Naive thymus-derived CD4-positive, alpha-beta T cell (primary cell): Measurements from ENCODE around the gene MCM7. TPM values are rescaled to one million over a fixed set of nuclear protein-coding genes. Genes with fewer than 3 reads are reported as not detected.
"Not testable (repeated sequence)": the region's sequence is repeated elsewhere in the genome, so short reads cannot be mapped to it uniquely, and the experiment has no call there.

ENCODE experiments used
- ATAC-seq: fragments of 150-1000 bp; cut with Tn5 transposase; 2 replicates; pipeline ENCODE4 v1.10.0; 2021; ENCODE audit warnings: mild to moderate bottlenecking, moderate library complexity
- CTCF ChIA-PET: fragments of 350-600 bp; sonication (Branson Sonifier 250); formaldehyde crosslinking; loops from one replicate; lab custom pipeline; 2021; ENCODE audit warnings: antibody characterized with exemption; lab: Charles Lee
- POLR2A ChIA-PET: fragments of 350-600 bp; sonication (Branson Sonifier 250); formaldehyde crosslinking; loops from one replicate; lab custom pipeline; 2021; ENCODE audit warnings: antibody characterized with exemption, inconsistent platforms; lab: Charles Lee
- DNase-seq, 9 donors: peaks; one replicate each; pipeline versions ENCODE4 v3.0.0 to v3.0.0-alpha.2; 2020 to 2022; ENCODE audit warnings: mixed read lengths in 1 of 9
- H3K27ac ChIP-seq: one replicate; pipeline ENCODE4 v1.7.0; 2013; ENCODE audit warnings: mild to moderate bottlenecking, low read depth, low read length, moderate library complexity
- H3K27me3 ChIP-seq, 2 donors: one replicate each; pipeline ENCODE4 v1.7.0; 2013; ENCODE audit warnings: low read length in 2 of 2, mild to moderate bottlenecking in 2 of 2, moderate library complexity in 2 of 2; ENCODE audit not compliant: control insufficient read depth in 2 of 2, insufficient read depth in 2 of 2
- H3K36me3 ChIP-seq, 3 experiments: 1 replicate in 2 of 3; 2 replicates in 1 of 3; pipeline ENCODE4 v1.7.0; 2013; ENCODE audit warnings: low read length in 3 of 3, mild to moderate bottlenecking in 3 of 3, moderate library complexity in 1 of 3; ENCODE audit not compliant: insufficient read depth in 3 of 3, control insufficient read depth in 2 of 3
- H3K4me1 ChIP-seq, 2 donors: one replicate each; pipeline ENCODE4 v1.7.0; 2013; ENCODE audit warnings: low read length in 2 of 2, mild to moderate bottlenecking in 2 of 2, moderate library complexity in 1 of 2; ENCODE audit not compliant: control insufficient read depth in 2 of 2, insufficient read depth in 2 of 2
- H3K4me3 ChIP-seq: 2 replicates; pipeline ENCODE4 v1.7.0; 2013; ENCODE audit warnings: mild to moderate bottlenecking, low read length
- H3K9me3 ChIP-seq, 3 experiments: 1 replicate in 2 of 3; 2 replicates in 1 of 3; pipeline ENCODE4 v1.7.0; 2013; ENCODE audit warnings: low read length in 3 of 3; ENCODE audit not compliant: control insufficient read depth in 2 of 3
- H3K27ac Mint-ChIP-seq, 9 donors: one replicate each; pipeline ENCODE4 v1.8.0; 2020 to 2022; ENCODE audit warnings: mixed read lengths in 9 of 9, mild to moderate bottlenecking in 8 of 9, moderate library complexity in 5 of 9, inconsistent platforms in 2 of 9
- H3K27me3 Mint-ChIP-seq, 5 donors: one replicate each; pipeline ENCODE4 v1.8.0; 2021 to 2022; ENCODE audit warnings: mixed read lengths in 5 of 5, mild to moderate bottlenecking in 1 of 5
- H3K36me3 Mint-ChIP-seq, 5 donors: one replicate each; pipeline ENCODE4 v1.8.0; 2020 to 2022; ENCODE audit warnings: mixed read lengths in 5 of 5, mild to moderate bottlenecking in 3 of 5, inconsistent platforms in 1 of 5
- H3K4me1 Mint-ChIP-seq, 7 donors: one replicate each; pipeline ENCODE4 v1.8.0; 2020 to 2022; ENCODE audit warnings: mixed read lengths in 7 of 7, mild to moderate bottlenecking in 3 of 7, inconsistent platforms in 1 of 7
- H3K4me3 Mint-ChIP-seq, 10 donors: one replicate each; pipeline ENCODE4 v1.8.0; 2020 to 2022; ENCODE audit warnings: mild to moderate bottlenecking in 10 of 10, mixed read lengths in 10 of 10, moderate library complexity in 6 of 10, inconsistent platforms in 2 of 10
- H3K9me3 Mint-ChIP-seq, 11 donors: one replicate each; pipeline ENCODE4 v1.8.0; 2020 to 2022; ENCODE audit warnings: mixed read lengths in 11 of 11, mild to moderate bottlenecking in 4 of 11, inconsistent platforms in 1 of 11, moderate library complexity in 1 of 11
- intact Hi-C, 2 donors: fragments of 100-400 bp; cut with micrococcal nuclease; formaldehyde crosslinking; loops; one replicate each; pipeline ENCODE4 v1.15.1; 2023
- polyA plus RNA-seq, 2 donors: library from polyadenylated mRNA; unstranded; fragments of 300-500 nt; fragmentation: Illumina TruSeq; gene quantifications; one replicate each; pipeline ENCODE4 v1.2.3, GENCODE V29; 2021
- total RNA-seq, 6 experiments: library from RNA in 5 of 6; stranded (reverse) in 5 of 6; gene quantifications; 1 replicate in 5 of 6; 2 replicates in 1 of 6; pipeline ENCODE4 v1.2.3 and lab custom pipeline; 2021 to 2026

The MCM7 gene
- total and polyA plus RNA-seq, 7 experiments from 2014 or later: 29.5 to 263 (median 117) TPM

GRCh38 chr7:100130608-100131453, 29.6 kb upstream of the MCM7 start:
- Histone ChIP-seq H3K27ac (no peak overlapping the region), H3K4me1 (peaks cover 13 to 27% of the 10 kb centered on the region in 2 donors), H3K4me3 (peak overlapping the region; percentile 48), H3K9me3 (no peaks in the 10 kb centered on the region), H3K36me3 (peaks cover 0 to 9% (median 0%) of the 10 kb centered on the region in 3 experiments), H3K27me3 (no peaks in the 10 kb centered on the region)
- DNase-seq: peak; percentile 73 to 89 (median 81)
- Mint-ChIP-seq H3K27me3 (no peaks in the 10 kb centered on the region), H3K4me1 (peaks cover 8 to 35% (median 23%) of the 10 kb centered on the region in 7 donors), H3K27ac (no peak overlapping the region), H3K4me3 (peak overlapping the region in 6 of 10 donors; percentile 29 to 53 (median 44)), H3K9me3 (peaks cover 0 to 4% (median 0%) of the 10 kb centered on the region in 11 donors), H3K36me3 (no peaks in the 10 kb centered on the region)
- intact Hi-C loops: loop anchor here (1.0 to 5.0 kb wide), 9 partner anchors 30 to 218 kb away; partner anchors contain the start of genes AP4M1 (in 1 of the 2), AZGP1 (in 1 of the 2), GAL3ST4 (in 1 of the 2) and MCM7 (in 1 of the 2)
- ChIA-PET CTCF (interaction anchor here (0.6 to 5.6 kb wide), 19 partner anchors 10 to 283 kb away, joined by 3 to 84 read pairs (median 5); partner anchors contain the start of genes AP4M1, COPS6, GPC2 and MCM7), POLR2A (interaction anchor here (0.5 to 4.6 kb wide), 10 partner anchors 11 to 219 kb away, joined by 3 to 16 read pairs (median 3); partner anchors contain the start of genes AP4M1, CNPY4, LAMTOR4 and MCM7)
- peak; percentile 26 for ATAC-seq

- not testable (repeated sequence) for H3K27ac ChIP-seq, DNase-seq, H3K9me3 ChIP-seq, H3K36me3 Mint-ChIP-seq, H3K27ac Mint-ChIP-seq, H3K4me3 ChIP-seq, H3K27me3 Mint-ChIP-seq, H3K9me3 Mint-ChIP-seq, H3K27me3 ChIP-seq, ATAC-seq
- CTCF ChIA-PET: interaction anchor here (0.7 to 5.6 kb wide), 14 partner anchors 10 to 1158 kb away, joined by 3 to 84 read pairs (median 5); partner anchors contain the start of genes COPS6, GPC2, PVRIG and STAG3
- POLR2A ChIA-PET: interaction anchor here (0.5 to 4.6 kb wide), 10 partner anchors 10 to 219 kb away, joined by 3 to 16 read pairs (median 4); partner anchors contain the start of genes AP4M1, CNPY4, LAMTOR4 and MCM7
- intact Hi-C loops: loop anchor here (2.0 to 5.0 kb wide), 4 partner anchors 37 to 217 kb away; partner anchors contain the start of genes AZGP1 (in 1 of the 2) and GAL3ST4 (in 1 of the 2)
- H3K36me3 ChIP-seq: peaks cover 0 to 10% (median 0%) of the 10 kb centered on the region in 3 experiments
- Mint-ChIP-seq H3K4me1 (peaks cover 13 to 40% (median 23%) of the 10 kb centered on the region in 7 donors), H3K4me3 (peak overlapping the region in 1 of 10 donors; percentile 10)
- H3K4me1 ChIP-seq: peaks cover 18 to 33% of the 10 kb centered on the region in 2 donors
Measured at GRCh38 chr7:100130220-100130607, 29.0 kb upstream of the MCM7 start.

GRCh38 chr7:100128637-100128963, 27.4 kb upstream of the MCM7 start:
- intact Hi-C loops: no loop called here

GRCh38 chr7:100127866-100128636, 26.9 kb upstream of the MCM7 start:
- Histone ChIP-seq H3K9me3 (no peaks in the 10 kb centered on the region), H3K4me1 (peaks cover 20 to 33% of the 10 kb centered on the region in 2 donors), H3K27me3 (no peaks in the 10 kb centered on the region), H3K4me3 (peak overlapping the region; percentile 99), H3K27ac (peak overlapping the region; percentile 98), H3K36me3 (peaks cover 0 to 23% (median 0%) of the 10 kb centered on the region in 3 experiments)
- ChIA-PET CTCF (interaction anchor here (0.6 to 3.3 kb wide), 5 partner anchors 39 to 212 kb away, joined by 3 to 8 read pairs (median 6); no protein-coding TSS in a partner anchor), POLR2A (interaction anchor here (0.6 to 2.8 kb wide), 24 partner anchors 8 to 346 kb away, joined by 3 to 15 read pairs (median 4); partner anchors contain the start of genes AP4M1, GAL3ST4, GPC2 and MCM7)
- H3K36me3 Mint-ChIP-seq: peaks cover 0 to 5% (median 0%) of the 10 kb centered on the region in 5 donors
- H3K4me1 Mint-ChIP-seq: peaks cover 13 to 51% (median 33%) of the 10 kb centered on the region in 7 donors
- peak overlapping the region; percentile 66 to 100 (median 91) for H3K4me3 Mint-ChIP-seq
- H3K9me3 Mint-ChIP-seq: peaks cover 0 to 4% (median 0%) of the 10 kb centered on the region in 11 donors
- H3K27me3 Mint-ChIP-seq: no peaks in the 10 kb centered on the region
- no peak for ATAC-seq
- peak in 7 of 9 donors; percentile 16 to 41 (median 27) for DNase-seq
- intact Hi-C loops: loop anchor here (1.0 to 2.0 kb wide), 11 partner anchors 9 to 411 kb away; partner anchors contain the start of genes AP4M1 (in 2 of the 2), CNPY4 (in 2 of the 2), LAMTOR4 (in 2 of the 2) and MCM7 (in 2 of the 2)
- H3K27ac Mint-ChIP-seq: peak overlapping the region; percentile 62 to 89 (median 81)

More at GRCh38 chr7:100128637-100128963, 27.4 kb upstream of the MCM7 start:
- POLR2A ChIA-PET: interaction anchor here (0.6 to 2.8 kb wide), 22 partner anchors 8 to 345 kb away, joined by 3 to 15 read pairs (median 4); partner anchors contain the start of genes AP4M1, GAL3ST4, GPC2 and MCM7
- CTCF ChIA-PET: interaction anchor here (0.5 to 3.3 kb wide), 8 partner anchors 8 to 213 kb away, joined by 3 to 8 read pairs (median 4); no protein-coding TSS in a partner anchor
- H3K9me3 ChIP-seq: no peaks in the 10 kb centered on the region
- H3K27me3 Mint-ChIP-seq: no peaks in the 10 kb centered on the region
- H3K9me3 Mint-ChIP-seq: peaks cover 0 to 4% (median 0%) of the 10 kb centered on the region in 11 donors
- H3K27ac ChIP-seq: peak overlapping the region; percentile 98
- peaks cover 0 to 5% (median 0%) of the 10 kb centered on the region in 5 donors for H3K36me3 Mint-ChIP-seq
- no peaks in the 10 kb centered on the region for H3K27me3 ChIP-seq
- peak overlapping the region; percentile 99 for H3K4me3 ChIP-seq
- peaks cover 13 to 51% (median 33%) of the 10 kb centered on the region in 7 donors for H3K4me1 Mint-ChIP-seq
- peak overlapping the region; percentile 66 to 100 (median 91) for H3K4me3 Mint-ChIP-seq
- H3K27ac Mint-ChIP-seq: peak overlapping the region in 8 of 9 donors; percentile 62 to 86 (median 80)
- H3K36me3 ChIP-seq: peaks cover 0 to 22% (median 0%) of the 10 kb centered on the region in 3 experiments
- H3K4me1 ChIP-seq: peaks cover 20 to 33% of the 10 kb centered on the region in 2 donors
- DNase-seq (no peak), ATAC-seq (no peak)

DNA sequence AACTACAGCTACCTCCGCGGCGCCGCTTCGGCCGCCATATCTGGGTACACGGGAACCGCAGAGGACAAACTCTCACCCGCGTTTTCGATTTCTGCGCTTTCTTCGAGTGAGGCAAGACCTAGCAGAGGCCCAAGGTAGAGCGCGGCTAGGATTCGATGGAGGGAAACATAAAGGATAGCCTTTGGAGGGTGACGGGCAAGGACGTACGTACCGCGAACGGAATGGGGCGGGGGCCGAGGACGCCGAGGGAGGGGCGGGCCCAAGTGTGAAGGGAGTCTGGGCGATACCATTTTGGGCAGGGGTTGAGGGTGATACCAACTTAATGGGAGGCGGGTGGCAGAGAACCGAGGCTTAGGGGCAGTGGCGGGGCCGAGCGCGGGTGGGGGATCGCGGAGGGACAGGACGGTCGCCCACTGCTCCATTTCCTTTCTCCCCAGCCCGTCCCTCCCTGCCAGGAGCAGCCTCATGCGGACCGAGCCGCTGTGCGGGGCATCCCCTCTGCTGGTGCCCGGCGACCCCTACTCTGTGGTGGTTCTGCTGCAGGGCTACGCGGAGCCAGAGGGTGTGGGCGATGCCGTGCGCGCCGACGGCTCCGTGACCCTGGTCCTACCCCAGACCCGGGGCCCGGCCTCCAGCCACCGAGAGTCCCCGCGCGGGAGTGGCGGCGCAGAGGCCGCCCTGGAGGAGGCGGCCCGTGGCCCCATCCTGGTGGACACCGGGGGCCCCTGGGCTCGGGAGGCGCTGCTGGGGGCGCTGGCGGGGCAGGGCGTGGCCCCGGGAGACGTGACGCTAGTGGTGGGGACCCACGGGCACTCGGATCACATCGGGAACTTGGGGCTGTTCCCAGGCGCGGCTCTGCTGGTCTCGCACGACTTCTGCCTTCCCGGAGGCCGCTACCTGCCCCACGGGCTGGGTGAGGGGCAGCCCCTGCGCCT, 26.0 kb upstream of the MCM7 start, which contains the start of gene MBLAC1:
Gene MBLAC1, plus strand, starts transcription at position 37 of the 935 bp plus-strand sequence. Its CDS starts 429 bp downstream, at position 466.
- ChIA-PET CTCF (interaction anchor here (0.7 kb wide), 1 partner anchor 149 kb away, joined by 3 read pairs; no protein-coding TSS in a partner anchor), POLR2A (interaction anchor here (0.6 to 7.6 kb wide), 29 partner anchors 9 to 356 kb away, joined by 3 to 107 read pairs (median 5); partner anchors contain the start of genes AP4M1, COPS6, GAL3ST4 and GPC2)
- ATAC-seq (peak; percentile 95), DNase-seq (peak; percentile 80 to 95 (median 91))
- intact Hi-C loops: loop anchor here (1.0 to 2.0 kb wide), 12 partner anchors 8 to 412 kb away; partner anchors contain the start of genes AP4M1 (in 2 of the 2), CNPY4 (in 2 of the 2), LAMTOR4 (in 2 of the 2) and MCM7 (in 2 of the 2)
- Mint-ChIP-seq H3K27me3 (no peaks in the 10 kb centered on the region), H3K27ac (peak within 1 kb of the TSS; percentile 98 to 100 (median 99)), H3K36me3 (peaks cover 0 to 12% (median 0%) of the 10 kb centered on the region in 5 donors), H3K4me1 (peaks cover 13 to 46% (median 26%) of the 10 kb centered on the region in 7 donors), H3K4me3 (peak within 1 kb of the TSS; percentile 95 to 100 (median 98)), H3K9me3 (peaks cover 0 to 4% (median 0%) of the 10 kb centered on the region in 11 donors)
- peak within 1 kb of the TSS; percentile 98 for H3K27ac ChIP-seq
- peaks cover 20 to 25% of the 10 kb centered on the region in 2 donors for H3K4me1 ChIP-seq
- no peaks in the 10 kb centered on the region for H3K9me3 ChIP-seq
- no peaks in the 10 kb centered on the region for H3K27me3 ChIP-seq
- H3K4me3 ChIP-seq: peak within 1 kb of the TSS; percentile 99
- peaks cover 0 to 32% (median 0%) of the 10 kb centered on the region in 3 experiments for H3K36me3 ChIP-seq
